ENCODE data around the gene PIK3R6. TPM values are rescaled to one million over a fixed set of nuclear protein-coding genes. Genes with fewer than 3 reads are reported as not detected.

Gene PIK3R6
- total RNA-seq, 1 experiment from 2014 or later: not detected

- no peak overlapping the region for H3K4me3 Mint-ChIP-seq
- no peaks in the 10 kb centered on the region for H3K27me3 ChIP-seq (ENCODE audit: insufficient read depth, low read length)
- no peak overlapping the region for H3K56ac ChIP-seq (ENCODE audit: insufficient read length, low read depth, low read length)
- H3K9me3 ChIP-seq (ENCODE audit: control insufficient read depth, low read depth, low read length): no peaks in the 10 kb centered on the region
- no peak overlapping the region for H2BK5ac ChIP-seq (ENCODE audit: insufficient read length, low read length)
- TF ChIP-seq, protein P1, sequence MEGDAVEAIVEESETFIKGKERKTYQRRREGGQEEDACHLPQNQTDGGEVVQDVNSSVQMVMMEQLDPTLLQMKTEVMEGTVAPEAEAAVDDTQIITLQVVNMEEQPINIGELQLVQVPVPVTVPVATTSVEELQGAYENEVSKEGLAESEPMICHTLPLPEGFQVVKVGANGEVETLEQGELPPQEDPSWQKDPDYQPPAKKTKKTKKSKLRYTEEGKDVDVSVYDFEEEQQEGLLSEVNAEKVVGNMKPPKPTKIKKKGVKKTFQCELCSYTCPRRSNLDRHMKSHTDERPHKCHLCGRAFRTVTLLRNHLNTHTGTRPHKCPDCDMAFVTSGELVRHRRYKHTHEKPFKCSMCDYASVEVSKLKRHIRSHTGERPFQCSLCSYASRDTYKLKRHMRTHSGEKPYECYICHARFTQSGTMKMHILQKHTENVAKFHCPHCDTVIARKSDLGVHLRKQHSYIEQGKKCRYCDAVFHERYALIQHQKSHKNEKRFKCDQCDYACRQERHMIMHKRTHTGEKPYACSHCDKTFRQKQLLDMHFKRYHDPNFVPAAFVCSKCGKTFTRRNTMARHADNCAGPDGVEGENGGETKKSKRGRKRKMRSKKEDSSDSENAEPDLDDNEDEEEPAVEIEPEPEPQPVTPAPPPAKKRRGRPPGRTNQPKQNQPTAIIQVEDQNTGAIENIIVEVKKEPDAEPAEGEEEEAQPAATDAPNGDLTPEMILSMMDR (conservative IDR thresholded peaks at IDR 0.05): no peak
- no peaks in the 10 kb centered on the region for H3K4me1 ChIP-seq (ENCODE audit: insufficient read depth, low read length)
- H3K27me3 Mint-ChIP-seq (ENCODE audit: low read depth): peaks cover 18% of the 10 kb centered on the region
- no peak overlapping the region for H4K5ac ChIP-seq (ENCODE audit: insufficient read length, low read depth, low read length)
- H3K27ac ChIP-seq (ENCODE audit: insufficient read length, low read depth, low read length): no peak overlapping the region
- WGBS (ENCODE audit: extremely low coverage, insufficient read length, low lambda C conversion rate): no CpG with 5 or more reads among the region's 5 CpGs
- peaks cover 3 to 10% of the 10 kb centered on the region in 2 experiments; a peak in 3 of 5 replicates for H3K9me3 Mint-ChIP-seq
- H2BK15ac ChIP-seq (ENCODE audit: low read depth, low read length): no peak overlapping the region
- no peak overlapping the region for H2BK120ac ChIP-seq (ENCODE audit: low read depth, low read length, poor library complexity, severe bottlenecking)
- H3K23ac ChIP-seq (ENCODE audit: insufficient read length, low read depth, low read length): no peak overlapping the region
- no peaks in the 10 kb centered on the region for H3K79me1 ChIP-seq (ENCODE audit: insufficient read depth, low read depth, low read length, poor library complexity, severe bottlenecking)
- no peak overlapping the region for H2AK5ac ChIP-seq (ENCODE audit: insufficient read length, low read length)
- DNase-seq: no peak
- H3K36me3 Mint-ChIP-seq (ENCODE audit: insufficient read depth in 1 of 3, low read depth in 3 of 3): no peaks in the 10 kb centered on the region; a peak in 1 of 7 replicates
- no peak overlapping the region for H3T11ph ChIP-seq (ENCODE audit: low read length)
- no peak overlapping the region for H4K91ac ChIP-seq (ENCODE audit: insufficient read length, low read depth, low read length)
- peaks cover 7 to 14% of the 10 kb centered on the region in 2 experiments for H3K4me1 Mint-ChIP-seq
- H3K14ac ChIP-seq (ENCODE audit: insufficient read depth, low read length): no peak overlapping the region
- no peaks in the 10 kb centered on the region for H3K79me2 ChIP-seq (ENCODE audit: insufficient read depth, low read length)
- no peak overlapping the region for H3K4me2 ChIP-seq (ENCODE audit: insufficient read depth, insufficient read length, low read length)
- no peak overlapping the region for H3K18ac ChIP-seq (ENCODE audit: insufficient read length, low read depth, low read length)
- no peak overlapping the region for H2BK12ac ChIP-seq (ENCODE audit: insufficient read length, low read depth, low read length)
- H3K23me2 ChIP-seq (ENCODE audit: insufficient read length, low read depth, low read length, poor library complexity, severe bottlenecking): no peaks in the 10 kb centered on the region
- no peak overlapping the region for H3K9ac ChIP-seq (ENCODE audit: extremely low read depth, insufficient read length, low read length)
- no peak overlapping the region for H4K8ac ChIP-seq (replicated peaks; ENCODE audit: insufficient read length, low read depth, low read length)
- H2AFZ ChIP-seq (ENCODE audit: low read length): no peak overlapping the region
- H3K27ac Mint-ChIP-seq: no peak overlapping the region; a peak in 1 of 7 replicates
- H4K20me1 ChIP-seq (ENCODE audit: control insufficient read depth, insufficient read depth, insufficient read length): no peaks in the 10 kb centered on the region
- no peak overlapping the region for H2BK20ac ChIP-seq (ENCODE audit: low read depth, low read length, poor library complexity, severe bottlenecking)
- no peak overlapping the region for H3K4ac ChIP-seq (ENCODE audit: low read depth, low read length)
These were observed 45.0 kb downstream of the PIK3R6 start for GRCh38 chr17:8822401-8823035.
